Activated CD4-positive, alpha-beta memory T cell treated with anti-CD3 and anti-CD28 coated beads for 36 hours (primary cell): ENCODE results near the gene SLC25A13. TPM values are rescaled to one million over a fixed set of nuclear protein-coding genes. Genes with fewer than 3 reads are reported as not detected.

Source experiments
- CTCF ChIA-PET: fragments of 350-600 bp; sonication (Branson Sonifier 250); formaldehyde crosslinking; loops from one replicate; lab custom pipeline; 2021; ENCODE audit warnings: antibody characterized with exemption, inconsistent platforms; lab: Charles Lee
- POLR2A ChIA-PET: fragments of 350-600 bp; sonication (Branson Sonifier 250); formaldehyde crosslinking; loops from one replicate; lab custom pipeline; 2021; ENCODE audit warnings: antibody characterized with exemption; lab: Charles Lee
- DNase-seq: peaks from one replicate; pipeline ENCODE4 v3.0.0-alpha.2; 2020
- H3K27ac Mint-ChIP-seq: one replicate; pipeline ENCODE4 v1.8.0; 2021; ENCODE audit warnings: mixed read lengths
- H3K27me3 Mint-ChIP-seq: one replicate; pipeline ENCODE4 v1.8.0; 2021; ENCODE audit warnings: mixed read lengths
- H3K36me3 Mint-ChIP-seq: one replicate; pipeline ENCODE4 v1.8.0; 2021; ENCODE audit warnings: mixed read lengths
- H3K4me1 Mint-ChIP-seq: one replicate; pipeline ENCODE4 v1.8.0; 2021; ENCODE audit warnings: low read depth, mixed read lengths
- H3K4me3 Mint-ChIP-seq: one replicate; pipeline ENCODE4 v1.8.0; 2021; ENCODE audit warnings: mild to moderate bottlenecking, mixed read lengths
- H3K9me3 Mint-ChIP-seq: one replicate; pipeline ENCODE4 v1.8.0; 2021; ENCODE audit warnings: mixed read lengths
- intact Hi-C: fragments of 100-400 bp; cut with micrococcal nuclease; formaldehyde crosslinking; loops from one replicate; pipeline ENCODE4 v1.15.1; 2023
- total RNA-seq, 2 experiments: library from RNA; stranded (reverse); gene quantifications; one replicate each; pipeline ENCODE4 v1.2.3, GENCODE V29; 2021

The SLC25A13 gene
- total RNA-seq, 2 experiments from 2014 or later: 7.5 to 7.9 TPM

DNA sequence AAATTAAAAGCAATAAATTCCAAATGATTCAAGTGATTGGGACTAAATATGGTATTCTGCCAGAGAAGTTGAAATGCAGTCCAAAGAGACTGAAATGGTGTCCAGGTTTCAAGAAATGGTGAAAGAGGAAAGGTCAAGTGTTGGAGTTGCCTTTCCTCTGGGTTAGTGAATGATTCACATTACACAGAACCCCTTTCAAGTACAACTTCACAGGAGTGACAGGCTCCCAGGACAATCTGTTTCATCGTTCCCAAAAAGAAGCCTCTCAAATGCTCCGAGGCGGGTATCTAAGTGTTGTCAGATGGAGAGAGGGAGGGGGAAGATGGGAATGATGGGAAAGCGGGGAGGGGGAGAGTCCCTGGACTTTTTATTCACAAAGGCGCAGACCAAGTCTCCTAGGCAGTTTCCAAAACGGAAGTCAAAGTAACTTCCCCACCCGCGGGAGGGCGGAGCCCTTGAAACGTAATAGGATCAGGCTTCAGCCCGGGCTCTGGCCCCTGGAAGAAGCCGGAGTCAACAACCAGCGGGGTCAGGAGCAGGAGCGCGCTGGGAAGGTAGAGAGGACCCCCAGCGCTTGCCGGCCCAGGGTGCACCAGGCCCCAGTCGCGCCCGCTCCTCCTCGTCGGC is 754 bp downstream of the SLC25A13 start:
- H3K9me3 Mint-ChIP-seq: no peaks in the 10 kb centered on the region
- DNase-seq: peak; percentile 71
- peaks cover 39% of the 10 kb centered on the region for H3K4me1 Mint-ChIP-seq
- H3K36me3 Mint-ChIP-seq: peaks cover 2% of the 10 kb centered on the region
- H3K4me3 Mint-ChIP-seq: peak overlapping the region; percentile 88
- H3K27me3 Mint-ChIP-seq: no peaks in the 10 kb centered on the region
- peak overlapping the region; percentile 93 for H3K27ac Mint-ChIP-seq
- ChIA-PET POLR2A (interaction anchor here (2.1 kb wide), 1 partner anchor 17 kb away, joined by 18 read pairs; no protein-coding TSS in a partner anchor), CTCF (no interaction called here)
- intact Hi-C loops: loop anchor here (5.0 to 10.0 kb wide), 5 partner anchors 244 to 1666 kb away; partner anchors contain the start of genes ASNS, SEM1 and SGCE

DNA sequence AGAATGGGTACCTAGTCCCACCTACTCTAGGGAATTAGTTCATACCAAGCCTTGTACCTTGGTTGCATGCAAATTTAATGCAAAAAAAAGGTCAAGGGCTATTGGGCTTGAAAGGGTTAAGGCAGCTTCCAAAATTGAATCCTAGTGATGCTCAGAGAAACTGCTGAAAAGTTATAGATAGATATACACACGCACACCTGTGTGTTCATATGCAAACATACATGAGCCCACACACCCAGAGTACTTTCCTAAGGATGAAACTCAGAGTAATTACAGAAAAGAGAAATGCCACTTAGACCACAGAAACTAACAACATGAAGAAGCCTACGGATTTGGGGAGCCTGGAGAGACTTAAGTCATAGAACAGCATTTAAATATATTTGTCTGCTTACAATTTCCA is 1.5 kb downstream of the SLC25A13 start:
- no peaks in the 10 kb centered on the region for H3K27me3 Mint-ChIP-seq
- H3K4me3 Mint-ChIP-seq: peak overlapping the region; percentile 88
- H3K9me3 Mint-ChIP-seq: no peaks in the 10 kb centered on the region
- ChIA-PET POLR2A (interaction anchor here (2.1 kb wide), 1 partner anchor 16 kb away, joined by 18 read pairs; no protein-coding TSS in a partner anchor), CTCF (no interaction called here)
- peaks cover 39% of the 10 kb centered on the region for H3K4me1 Mint-ChIP-seq
- intact Hi-C loops: loop anchor here (1.0 to 10.0 kb wide), 9 partner anchors 16 to 1666 kb away; partner anchors contain the start of genes ASNS, SEM1 and SGCE
- peak overlapping the region; percentile 93 for H3K27ac Mint-ChIP-seq
- no peak for DNase-seq
- H3K36me3 Mint-ChIP-seq: peaks cover 2% of the 10 kb centered on the region

DNA sequence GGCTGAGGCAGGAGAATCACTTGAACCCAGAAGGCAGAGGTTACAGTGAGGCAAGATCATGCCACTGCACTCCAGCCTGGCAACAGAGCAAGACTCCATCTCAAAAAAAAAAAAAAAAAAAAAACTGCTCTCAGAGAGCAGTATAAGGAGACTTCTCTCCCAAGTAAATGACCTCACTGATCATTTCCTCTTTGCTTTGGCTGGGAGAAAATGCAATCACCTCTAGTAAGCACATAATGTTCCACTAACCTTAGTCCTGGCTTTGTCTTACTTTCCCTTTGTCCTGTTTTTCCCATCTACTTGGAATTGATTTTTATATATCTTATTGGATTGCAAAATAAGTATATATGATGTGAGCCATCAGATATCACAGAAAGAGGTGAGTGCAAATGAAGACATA is 2.5 kb downstream of the SLC25A13 start:
- ChIA-PET CTCF (no interaction called here), POLR2A (interaction anchor here (2.1 kb wide), 1 partner anchor 15 kb away, joined by 18 read pairs; no protein-coding TSS in a partner anchor)
- Mint-ChIP-seq H3K36me3 (peaks cover 6% of the 10 kb centered on the region), H3K27me3 (no peaks in the 10 kb centered on the region), H3K27ac (no peak overlapping the region), H3K4me3 (no peak overlapping the region), H3K4me1 (peaks cover 42% of the 10 kb centered on the region), H3K9me3 (no peaks in the 10 kb centered on the region)
- DNase-seq: no peak
- intact Hi-C loops: no loop called here

DNA sequence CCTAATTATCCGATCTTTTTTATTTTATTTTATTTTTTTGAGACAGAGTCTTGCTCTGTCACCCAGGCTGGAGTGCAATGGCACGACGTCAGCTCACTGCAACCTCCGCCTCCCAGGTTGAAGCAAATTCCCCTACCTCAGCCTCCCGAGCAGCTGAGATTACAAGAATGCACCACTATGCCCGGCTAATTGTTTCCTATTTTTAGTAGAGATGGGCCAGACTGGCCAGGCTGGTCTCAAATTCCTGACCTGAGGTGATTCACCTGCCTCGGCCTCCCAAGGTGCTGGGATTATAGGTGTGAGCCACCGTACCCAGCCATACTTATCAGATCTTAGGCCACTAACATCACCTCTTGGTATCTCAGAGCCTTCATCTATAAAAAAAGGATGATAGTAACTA is 4.9 kb downstream of the SLC25A13 start:
- intact Hi-C loops: no loop called here
- H3K4me3 Mint-ChIP-seq: no peak overlapping the region
- peaks cover 17% of the 10 kb centered on the region for H3K36me3 Mint-ChIP-seq
- H3K27me3 Mint-ChIP-seq: no peaks in the 10 kb centered on the region
- no peak for DNase-seq
- H3K27ac Mint-ChIP-seq: no peak overlapping the region
- no peaks in the 10 kb centered on the region for H3K9me3 Mint-ChIP-seq
- peaks cover 35% of the 10 kb centered on the region for H3K4me1 Mint-ChIP-seq
- CTCF ChIA-PET: no interaction called here
- POLR2A ChIA-PET: no interaction called here

DNA sequence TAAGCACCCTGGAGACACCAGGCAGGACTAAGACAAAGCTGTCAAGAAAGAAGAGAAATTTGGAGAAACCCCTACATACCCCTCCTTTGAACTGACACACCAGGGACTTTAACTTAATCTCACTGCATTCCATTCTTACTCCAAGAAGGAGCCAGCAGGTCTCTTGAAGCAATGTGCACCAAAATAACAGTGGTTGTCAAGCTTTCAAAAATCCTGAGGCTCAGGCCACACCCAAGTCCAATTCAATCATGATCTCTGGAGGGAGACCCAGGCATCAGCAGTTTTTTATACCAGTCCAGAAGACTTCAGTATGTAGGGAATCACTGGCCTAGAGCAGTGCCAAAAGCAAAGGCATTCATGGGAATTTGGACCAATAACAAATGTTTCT is 6.8 kb downstream of the SLC25A13 start:
- Mint-ChIP-seq H3K36me3 (peaks cover 20% of the 10 kb centered on the region), H3K4me1 (peaks cover 32% of the 10 kb centered on the region), H3K27me3 (no peaks in the 10 kb centered on the region), H3K9me3 (no peaks in the 10 kb centered on the region), H3K27ac (no peak overlapping the region), H3K4me3 (no peak overlapping the region)
- intact Hi-C loops: no loop called here
- DNase-seq: no peak
- ChIA-PET POLR2A (no interaction called here), CTCF (no interaction called here)

DNA sequence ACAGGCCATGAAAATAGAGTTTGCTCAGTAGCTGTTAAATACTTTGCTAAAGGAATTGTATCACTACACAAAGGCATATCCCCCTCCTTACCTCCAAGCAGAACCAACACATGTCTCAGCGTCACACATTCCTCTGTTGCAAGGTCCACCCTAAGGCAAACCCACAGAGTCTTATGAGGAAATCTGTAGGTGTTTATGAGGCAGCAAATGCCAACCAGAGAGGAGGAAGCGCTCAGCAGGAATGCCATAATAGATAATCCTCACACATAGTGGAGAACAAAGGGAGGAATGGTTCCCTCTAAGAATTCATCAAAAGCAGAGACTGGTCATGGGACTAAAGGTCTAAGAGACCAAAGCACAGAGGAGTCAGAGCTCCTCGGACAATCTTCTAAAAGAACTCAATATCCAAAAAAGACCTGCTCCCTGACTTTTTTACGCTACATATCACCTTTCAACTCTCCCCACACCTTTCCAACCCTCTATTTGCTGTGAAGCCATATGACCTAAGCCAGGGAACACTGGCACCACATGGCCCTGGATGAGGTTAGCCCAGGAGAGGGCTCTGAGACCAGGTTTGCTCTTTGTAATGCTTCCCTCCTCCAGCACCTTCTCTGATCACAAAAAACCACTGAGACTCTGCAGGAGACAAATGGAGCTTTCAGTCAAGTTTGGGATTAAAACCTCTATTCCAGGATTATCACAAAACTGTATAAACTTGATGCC is 7.3 kb downstream of the SLC25A13 start:
- Mint-ChIP-seq H3K9me3 (no peaks in the 10 kb centered on the region), H3K4me1 (peaks cover 26% of the 10 kb centered on the region), H3K27ac (no peak overlapping the region), H3K4me3 (no peak overlapping the region), H3K36me3 (peaks cover 23% of the 10 kb centered on the region), H3K27me3 (no peaks in the 10 kb centered on the region)
- ChIA-PET CTCF (no interaction called here), POLR2A (no interaction called here)
- DNase-seq: no peak
- intact Hi-C loops: no loop called here

DNA sequence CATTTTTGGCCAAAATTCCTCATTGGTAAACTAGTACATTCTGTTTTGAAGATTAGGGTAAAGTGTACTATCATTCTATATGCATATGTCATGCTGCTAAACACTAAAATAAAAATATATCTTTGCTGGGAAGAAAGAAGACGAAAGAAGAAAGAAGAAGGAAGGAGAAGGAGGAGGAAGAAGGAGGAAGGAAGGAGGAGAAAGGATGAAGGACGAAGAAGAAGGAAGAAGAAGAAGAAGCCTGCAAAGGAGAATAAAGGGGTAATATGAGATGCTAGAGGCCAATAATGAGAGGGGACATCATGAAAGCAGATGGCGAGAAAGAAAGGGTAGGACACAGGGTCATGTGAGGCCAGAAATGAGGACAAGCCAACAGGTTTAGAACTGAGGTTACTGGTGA is 8.0 kb downstream of the SLC25A13 start:
- DNase-seq: no peak
- no peak overlapping the region for H3K4me3 Mint-ChIP-seq
- no peaks in the 10 kb centered on the region for H3K27me3 Mint-ChIP-seq
- intact Hi-C loops: no loop called here
- H3K36me3 Mint-ChIP-seq: peaks cover 27% of the 10 kb centered on the region
- H3K27ac Mint-ChIP-seq: no peak overlapping the region
- POLR2A ChIA-PET: no interaction called here
- H3K4me1 Mint-ChIP-seq: peaks cover 25% of the 10 kb centered on the region
- no peaks in the 10 kb centered on the region for H3K9me3 Mint-ChIP-seq
- CTCF ChIA-PET: no interaction called here

DNA sequence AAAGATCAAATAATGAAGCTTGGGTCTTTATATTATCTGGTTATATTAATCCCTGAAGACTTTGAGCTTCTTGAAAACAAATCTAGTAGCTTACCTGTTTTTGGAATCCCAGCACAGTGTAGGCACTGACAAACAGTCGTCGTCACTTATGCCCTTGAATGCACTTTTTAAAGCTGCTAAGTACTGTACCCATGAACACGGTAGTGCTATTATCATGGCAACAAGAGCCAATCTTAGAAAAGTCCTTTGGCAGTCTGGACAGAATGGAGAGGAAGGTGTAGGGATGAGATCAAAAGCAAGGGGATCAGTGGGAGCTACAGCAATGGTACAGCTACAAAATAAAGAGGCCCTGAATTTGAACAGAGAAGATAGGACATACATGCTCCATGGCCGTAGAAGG is 9.4 kb downstream of the SLC25A13 start:
- Mint-ChIP-seq H3K9me3 (no peaks in the 10 kb centered on the region), H3K27me3 (no peaks in the 10 kb centered on the region), H3K36me3 (peaks cover 29% of the 10 kb centered on the region), H3K4me3 (no peak overlapping the region), H3K27ac (no peak overlapping the region), H3K4me1 (peaks cover 29% of the 10 kb centered on the region)
- CTCF ChIA-PET: no interaction called here
- DNase-seq: no peak
- intact Hi-C loops: no loop called here
- POLR2A ChIA-PET: no interaction called here

DNA sequence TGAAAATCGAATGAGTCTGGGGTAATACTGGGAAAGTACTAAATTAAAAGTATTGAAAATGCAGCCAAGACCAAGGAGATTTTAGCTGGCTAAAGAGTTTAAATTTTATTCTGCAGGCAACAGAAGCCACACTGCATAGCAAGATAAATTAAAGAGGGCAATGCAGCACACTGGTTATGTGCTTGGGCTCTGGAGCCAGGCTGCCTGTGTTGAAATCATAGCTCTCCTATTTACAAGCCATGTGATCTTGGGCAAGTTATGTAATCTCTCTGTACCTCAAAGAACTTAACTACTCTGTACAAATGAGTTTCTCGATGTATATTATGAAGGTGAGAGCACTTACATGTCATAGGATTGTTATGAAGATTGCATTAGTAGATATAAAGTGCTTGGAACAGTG is 9.9 kb downstream of the SLC25A13 start:
- peaks cover 26% of the 10 kb centered on the region for H3K4me1 Mint-ChIP-seq
- intact Hi-C loops: no loop called here
- ChIA-PET POLR2A (no interaction called here), CTCF (no interaction called here)
- H3K4me3 Mint-ChIP-seq: no peak overlapping the region
- H3K27me3 Mint-ChIP-seq: no peaks in the 10 kb centered on the region
- H3K9me3 Mint-ChIP-seq: no peaks in the 10 kb centered on the region
- peaks cover 29% of the 10 kb centered on the region for H3K36me3 Mint-ChIP-seq
- no peak for DNase-seq
- H3K27ac Mint-ChIP-seq: no peak overlapping the region

DNA sequence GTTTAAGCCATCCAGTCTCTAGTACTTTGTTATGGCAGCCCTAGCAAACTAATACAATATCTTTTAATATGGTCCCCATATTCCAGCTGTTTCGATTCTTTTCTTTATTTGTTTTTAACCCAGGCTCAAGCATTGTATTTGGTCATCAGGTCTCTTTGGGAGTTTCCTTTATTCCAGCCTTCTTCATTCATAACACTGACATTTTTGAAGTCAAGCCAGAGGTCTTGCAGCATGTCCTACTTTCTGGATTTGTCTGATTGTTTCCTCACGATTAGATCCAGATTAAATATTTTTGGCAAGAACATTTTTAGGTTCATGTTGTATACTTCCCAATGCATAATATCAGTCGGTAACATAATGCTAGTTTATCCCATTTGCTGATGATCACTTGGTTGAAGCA is 11.8 kb downstream of the SLC25A13 start:
- DNase-seq: no peak
- intact Hi-C loops: no loop called here
- no peaks in the 10 kb centered on the region for H3K27me3 Mint-ChIP-seq
- H3K9me3 Mint-ChIP-seq: no peaks in the 10 kb centered on the region
- no peak overlapping the region for H3K27ac Mint-ChIP-seq
- POLR2A ChIA-PET: no interaction called here
- peaks cover 29% of the 10 kb centered on the region for H3K36me3 Mint-ChIP-seq
- H3K4me1 Mint-ChIP-seq: peaks cover 32% of the 10 kb centered on the region
- H3K4me3 Mint-ChIP-seq: no peak overlapping the region
- CTCF ChIA-PET: no interaction called here

DNA sequence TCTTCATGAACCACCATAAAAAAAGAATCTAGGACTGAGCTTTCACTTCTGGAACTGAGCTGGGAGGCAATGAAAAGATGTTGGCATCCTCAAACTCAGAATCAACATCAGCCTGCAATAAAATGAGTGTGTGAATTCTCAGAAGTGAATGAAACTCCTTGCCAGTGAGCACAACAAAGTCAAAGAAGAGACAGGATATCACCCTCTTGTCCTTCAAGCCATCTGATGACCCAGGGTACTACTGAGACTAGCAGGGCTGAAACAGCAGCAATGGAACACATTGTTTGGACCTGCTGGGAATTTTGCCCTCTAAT is 13.0 kb downstream of the SLC25A13 start:
- H3K4me1 Mint-ChIP-seq: peaks cover 38% of the 10 kb centered on the region
- H3K27ac Mint-ChIP-seq: no peak overlapping the region
- no peaks in the 10 kb centered on the region for H3K27me3 Mint-ChIP-seq
- ChIA-PET CTCF (no interaction called here), POLR2A (no interaction called here)
- H3K9me3 Mint-ChIP-seq: no peaks in the 10 kb centered on the region
- no peak for DNase-seq
- intact Hi-C loops: no loop called here
- peaks cover 25% of the 10 kb centered on the region for H3K36me3 Mint-ChIP-seq
- H3K4me3 Mint-ChIP-seq: no peak overlapping the region

DNA sequence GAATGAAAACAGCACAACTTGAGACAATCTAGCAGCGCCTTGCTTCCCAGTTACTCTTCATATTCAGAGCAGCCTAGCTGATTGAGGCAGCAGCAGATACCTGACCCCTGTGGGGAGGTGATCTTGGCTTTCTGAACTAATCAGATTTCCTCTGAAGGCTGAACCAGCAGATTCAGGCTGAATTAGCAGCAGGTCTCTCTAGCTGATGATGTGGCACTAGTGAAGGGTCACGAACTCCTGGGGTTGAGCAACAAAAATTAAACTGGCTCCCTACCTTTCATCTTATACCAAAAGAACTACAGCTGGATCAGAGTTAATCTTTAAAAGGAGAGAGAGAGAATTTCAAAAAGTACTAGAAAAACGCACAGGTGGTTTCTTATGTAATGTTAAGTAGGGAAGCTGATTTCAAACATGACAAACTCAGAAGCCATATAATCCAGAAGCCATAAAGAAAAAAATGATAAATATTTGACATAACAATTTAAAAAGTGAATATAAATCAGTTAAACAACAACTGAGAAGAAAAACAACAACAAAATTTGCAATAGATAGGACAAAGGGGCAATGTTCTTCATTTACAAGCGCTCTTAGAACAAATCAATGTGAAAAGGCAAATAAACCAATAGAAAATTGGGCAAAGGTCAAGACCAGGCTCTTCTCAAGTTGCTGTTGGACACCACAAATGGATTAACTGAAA is 13.5 kb downstream of the SLC25A13 start:
- Mint-ChIP-seq H3K4me3 (no peak overlapping the region), H3K27ac (no peak overlapping the region), H3K9me3 (no peaks in the 10 kb centered on the region), H3K27me3 (no peaks in the 10 kb centered on the region), H3K36me3 (peaks cover 24% of the 10 kb centered on the region), H3K4me1 (peaks cover 42% of the 10 kb centered on the region)
- intact Hi-C loops: no loop called here
- CTCF ChIA-PET: no interaction called here
- no peak for DNase-seq
- POLR2A ChIA-PET: no interaction called here
